OCI-LY7 (cell line): Measurements from ENCODE around the gene PRPF8.

Experiments
- EZH2phosphoT487 ChIP-seq: fragments of 200-600 bp; sonication (generic); IDR thresholded peaks from 2 replicates; pipeline ENCODE4 v1.6.1; 2018; ENCODE audit warnings: low read depth, borderline replicate concordance, mild to moderate bottlenecking, mixed run types, antibody characterized with exemption, low read length, moderate library complexity, mixed read lengths
- TF ChIP-seq, protein P1 (sequence below): fragments of 200-600 bp; sonication (generic); conservative IDR thresholded peaks from 2 replicates; pipeline ENCODE4 v1.5.1; 2014; ENCODE audit warnings: mild to moderate bottlenecking, antibody characterized with exemption, low read length, moderate library complexity, mixed read lengths

DNA sequence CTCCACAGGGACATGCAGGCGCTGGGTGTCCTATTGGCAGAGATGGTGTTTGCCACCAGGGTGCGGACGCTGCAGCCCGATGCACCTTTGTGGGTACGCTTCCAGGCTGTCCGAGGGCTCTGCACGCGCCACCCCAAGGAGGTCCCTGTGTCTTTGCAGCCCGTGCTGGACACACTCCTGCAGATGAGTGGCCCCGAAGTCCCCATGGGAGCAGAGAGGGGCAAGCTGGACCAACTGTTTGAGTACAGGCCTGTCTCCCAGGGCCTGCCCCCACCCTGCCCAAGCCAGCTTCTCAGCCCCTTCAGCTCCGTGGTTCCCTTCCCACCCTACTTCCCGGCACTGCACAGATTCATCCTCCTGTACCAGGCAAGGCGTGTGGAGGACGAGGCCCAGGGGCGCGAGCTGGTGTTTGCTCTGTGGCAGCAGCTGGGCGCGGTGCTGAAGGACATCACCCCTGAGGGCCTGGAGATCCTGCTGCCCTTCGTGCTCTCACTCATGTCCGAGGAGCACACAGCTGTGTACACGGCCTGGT, 42.7 kb upstream of the PRPF8 start:
- no peak for TF ChIP-seq EZH2phosphoT487
- TF ChIP-seq, protein P1, sequence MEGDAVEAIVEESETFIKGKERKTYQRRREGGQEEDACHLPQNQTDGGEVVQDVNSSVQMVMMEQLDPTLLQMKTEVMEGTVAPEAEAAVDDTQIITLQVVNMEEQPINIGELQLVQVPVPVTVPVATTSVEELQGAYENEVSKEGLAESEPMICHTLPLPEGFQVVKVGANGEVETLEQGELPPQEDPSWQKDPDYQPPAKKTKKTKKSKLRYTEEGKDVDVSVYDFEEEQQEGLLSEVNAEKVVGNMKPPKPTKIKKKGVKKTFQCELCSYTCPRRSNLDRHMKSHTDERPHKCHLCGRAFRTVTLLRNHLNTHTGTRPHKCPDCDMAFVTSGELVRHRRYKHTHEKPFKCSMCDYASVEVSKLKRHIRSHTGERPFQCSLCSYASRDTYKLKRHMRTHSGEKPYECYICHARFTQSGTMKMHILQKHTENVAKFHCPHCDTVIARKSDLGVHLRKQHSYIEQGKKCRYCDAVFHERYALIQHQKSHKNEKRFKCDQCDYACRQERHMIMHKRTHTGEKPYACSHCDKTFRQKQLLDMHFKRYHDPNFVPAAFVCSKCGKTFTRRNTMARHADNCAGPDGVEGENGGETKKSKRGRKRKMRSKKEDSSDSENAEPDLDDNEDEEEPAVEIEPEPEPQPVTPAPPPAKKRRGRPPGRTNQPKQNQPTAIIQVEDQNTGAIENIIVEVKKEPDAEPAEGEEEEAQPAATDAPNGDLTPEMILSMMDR = no peak
